ENCODE measurements around the gene TTPAL.

The TTPAL gene

GRCh38 chr20:44502968-44503367 lies 27.3 kb downstream of the TTPAL start:
- no peak overlapping the region for H3K9ac ChIP-seq (ENCODE audit: low read depth, low read length)
- H3K27me3 ChIP-seq (ENCODE audit: control insufficient read depth, insufficient read depth, low read length): no peaks in the 10 kb centered on the region
- peaks cover 84% of the 10 kb centered on the region for H3K36me3 ChIP-seq (ENCODE audit: control insufficient read depth, insufficient read depth, low read length)
- H3K4me1 ChIP-seq (ENCODE audit: control insufficient read depth, insufficient read depth, low read length): no peaks in the 10 kb centered on the region
- H3K27ac ChIP-seq (ENCODE audit: low read depth, low read length): no peak overlapping the region
- H3K4me3 ChIP-seq (ENCODE audit: low read depth, low read length): no peak overlapping the region
- H3K9me3 ChIP-seq (ENCODE audit: control insufficient read depth, insufficient read depth, low read length): no peaks in the 10 kb centered on the region

GRCh38 chr20:44504402-44505307 lies 29.0 kb downstream of the TTPAL start:
- Histone ChIP-seq H3K9ac (ENCODE audit: low read depth, low read length) (no peak overlapping the region), H3K27ac (ENCODE audit: low read depth, low read length) (no peak overlapping the region), H3K4me1 (ENCODE audit: control insufficient read depth, insufficient read depth, low read length) (no peaks in the 10 kb centered on the region)

DNA sequence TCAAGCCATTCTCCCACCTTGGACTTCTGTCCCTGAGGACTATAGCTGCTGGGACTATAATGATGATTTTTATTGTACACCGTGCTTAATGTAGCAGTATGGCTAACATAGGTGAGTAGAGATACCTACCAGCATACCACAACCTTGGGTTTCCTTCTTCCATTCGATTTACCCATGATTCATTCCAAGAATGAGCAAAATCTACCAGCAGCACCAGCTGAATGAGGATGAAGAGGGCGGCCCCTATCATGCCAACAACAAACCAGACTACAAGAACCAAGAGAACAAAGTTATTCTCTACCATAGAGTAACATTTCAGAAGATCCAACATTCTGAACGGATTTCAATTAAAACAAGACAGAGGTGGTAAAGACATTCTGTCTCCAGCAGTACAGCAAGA lies 34.1 kb downstream of the TTPAL start:
- no peaks in the 10 kb centered on the region for H3K9me3 ChIP-seq (ENCODE audit: control insufficient read depth, insufficient read depth, low read length)
- H3K27ac ChIP-seq (ENCODE audit: low read depth, low read length): no peak overlapping the region
- H3K9ac ChIP-seq (ENCODE audit: low read depth, low read length): no peak overlapping the region
- H3K4me3 ChIP-seq (ENCODE audit: low read depth, low read length): no peak overlapping the region
- no peaks in the 10 kb centered on the region for H3K27me3 ChIP-seq (ENCODE audit: control insufficient read depth, insufficient read depth, low read length)
- H3K4me1 ChIP-seq (ENCODE audit: control insufficient read depth, insufficient read depth, low read length): no peaks in the 10 kb centered on the region
- H3K36me3 ChIP-seq (ENCODE audit: control insufficient read depth, insufficient read depth, low read length): peaks cover 61% of the 10 kb centered on the region

More at GRCh38 chr20:44504402-44505307, 29.0 kb downstream of the TTPAL start:
- Histone ChIP-seq H3K4me3 (ENCODE audit: low read depth, low read length) (no peak overlapping the region), H3K27me3 (ENCODE audit: control insufficient read depth, insufficient read depth, low read length) (no peaks in the 10 kb centered on the region), H3K9me3 (ENCODE audit: control insufficient read depth, insufficient read depth, low read length) (no peaks in the 10 kb centered on the region), H3K36me3 (ENCODE audit: control insufficient read depth, insufficient read depth, low read length) (peaks cover 90% of the 10 kb centered on the region)

- Histone ChIP-seq H3K4me3 (ENCODE audit: low read depth, low read length) (no peak overlapping the region), H3K27me3 (ENCODE audit: control insufficient read depth, insufficient read depth, low read length) (no peaks in the 10 kb centered on the region), H3K9me3 (ENCODE audit: control insufficient read depth, insufficient read depth, low read length) (no peaks in the 10 kb centered on the region), H3K9ac (ENCODE audit: low read depth, low read length) (no peak overlapping the region), H3K27ac (ENCODE audit: low read depth, low read length) (no peak overlapping the region), H3K36me3 (ENCODE audit: control insufficient read depth, insufficient read depth, low read length) (peaks cover 30% of the 10 kb centered on the region), H3K4me1 (ENCODE audit: control insufficient read depth, insufficient read depth, low read length) (no peaks in the 10 kb centered on the region)
Observed at GRCh38 chr20:44513871-44514270, 38.2 kb downstream of the TTPAL start.

DNA sequence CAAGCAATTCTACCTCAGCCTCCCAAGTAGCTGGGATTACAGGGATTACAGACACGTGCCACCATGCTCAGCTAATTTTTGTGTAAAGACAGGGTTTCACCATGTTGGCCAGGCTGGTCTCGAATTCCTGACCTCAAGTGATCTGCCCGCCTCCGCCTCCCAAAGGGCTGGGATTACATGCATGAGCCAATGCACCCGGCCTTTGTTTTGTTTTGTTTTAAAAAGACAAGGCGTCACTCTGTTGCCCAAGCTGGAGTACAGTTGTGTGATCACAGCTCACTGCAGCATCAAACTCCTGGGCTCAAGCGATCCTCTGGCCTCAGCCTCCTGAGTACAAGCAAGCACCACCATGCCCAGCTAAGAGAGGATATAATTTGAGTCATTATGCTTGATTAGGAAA lies 40.8 kb downstream of the TTPAL start:
- Histone ChIP-seq H3K27me3 (ENCODE audit: control insufficient read depth, insufficient read depth, low read length) (no peaks in the 10 kb centered on the region), H3K4me1 (ENCODE audit: control insufficient read depth, insufficient read depth, low read length) (no peaks in the 10 kb centered on the region), H3K27ac (ENCODE audit: low read depth, low read length) (no peak overlapping the region), H3K4me3 (ENCODE audit: low read depth, low read length) (no peak overlapping the region), H3K9me3 (ENCODE audit: control insufficient read depth, insufficient read depth, low read length) (no peaks in the 10 kb centered on the region), H3K36me3 (ENCODE audit: control insufficient read depth, insufficient read depth, low read length) (peaks cover 13% of the 10 kb centered on the region), H3K9ac (ENCODE audit: low read depth, low read length) (no peak overlapping the region)

- Histone ChIP-seq H3K9me3 (ENCODE audit: control insufficient read depth, insufficient read depth, low read length) (no peaks in the 10 kb centered on the region), H3K27ac (ENCODE audit: low read depth, low read length) (no peak overlapping the region)
Observed at GRCh38 chr20:44517454-44517853, 41.8 kb downstream of the TTPAL start.

DNA sequence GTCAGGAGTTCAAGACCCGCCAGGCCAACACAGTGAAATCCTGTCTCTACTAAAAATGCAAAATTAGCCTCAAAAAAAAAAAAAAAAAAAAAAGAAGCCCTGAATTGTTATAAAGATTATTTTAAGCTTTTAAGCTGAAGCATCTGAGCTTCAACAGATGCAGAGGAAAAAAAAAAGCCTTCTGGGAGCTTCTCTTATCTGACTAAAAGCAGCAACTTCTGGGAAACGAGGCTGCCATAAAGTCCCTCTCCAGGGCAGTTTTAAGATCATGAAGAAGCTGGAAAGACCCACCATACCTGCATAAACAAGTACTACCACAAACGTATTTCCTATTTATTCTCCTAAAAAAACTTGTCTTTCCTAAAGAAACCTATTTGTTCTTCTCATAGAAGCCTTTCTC lies 42.6 kb downstream of the TTPAL start:
- Histone ChIP-seq H3K27me3 (ENCODE audit: control insufficient read depth, insufficient read depth, low read length) (no peaks in the 10 kb centered on the region), H3K9ac (ENCODE audit: low read depth, low read length) (no peak overlapping the region), H3K9me3 (ENCODE audit: control insufficient read depth, insufficient read depth, low read length) (no peaks in the 10 kb centered on the region), H3K4me3 (ENCODE audit: low read depth, low read length) (no peak overlapping the region), H3K4me1 (ENCODE audit: control insufficient read depth, insufficient read depth, low read length) (peaks cover 3% of the 10 kb centered on the region; the same call in 1 of the 2 replicates), H3K36me3 (ENCODE audit: control insufficient read depth, insufficient read depth, low read length) (0 out of 2 replicates have a peak, but pooled peaks cover 3% of the 10 kb centered on the region), H3K27ac (ENCODE audit: low read depth, low read length) (no peak overlapping the region)

More at GRCh38 chr20:44517454-44517853, 41.8 kb downstream of the TTPAL start:
- peaks cover 2% of the 10 kb centered on the region; the same call in 1 of the 2 replicates for H3K4me1 ChIP-seq (ENCODE audit: control insufficient read depth, insufficient read depth, low read length)
- H3K9ac ChIP-seq (ENCODE audit: low read depth, low read length): no peak overlapping the region
- no peak overlapping the region for H3K4me3 ChIP-seq (ENCODE audit: low read depth, low read length)
- peaks cover 6% of the 10 kb centered on the region; the same call in 1 of the 2 replicates for H3K36me3 ChIP-seq (ENCODE audit: control insufficient read depth, insufficient read depth, low read length)
- H3K27me3 ChIP-seq (ENCODE audit: control insufficient read depth, insufficient read depth, low read length): no peaks in the 10 kb centered on the region

- H3K36me3 ChIP-seq (ENCODE audit: control insufficient read depth, insufficient read depth, low read length): 0 out of 2 replicates have a peak, but pooled peaks cover 3% of the 10 kb centered on the region
- H3K4me3 ChIP-seq (ENCODE audit: low read depth, low read length): peak overlapping the region; percentile 92
- H3K4me1 ChIP-seq (ENCODE audit: control insufficient read depth, insufficient read depth, low read length): peaks cover 10% of the 10 kb centered on the region
- no peaks in the 10 kb centered on the region for H3K27me3 ChIP-seq (ENCODE audit: control insufficient read depth, insufficient read depth, low read length)
- H3K27ac ChIP-seq (ENCODE audit: low read depth, low read length): peak overlapping the region; percentile 32
- no peak overlapping the region for H3K9ac ChIP-seq (ENCODE audit: low read depth, low read length)
- no peaks in the 10 kb centered on the region for H3K9me3 ChIP-seq (ENCODE audit: control insufficient read depth, insufficient read depth, low read length)
Observed at GRCh38 chr20:44520881-44521280, 45.2 kb downstream of the TTPAL start.

GRCh38 chr20:44521484-44522481 lies 46.1 kb downstream of the TTPAL start, which contains the start of gene SERINC3:
SERINC3 (minus strand) TSS chr20:44522070; CDS start chr20:44521951, 119 bp downstream.
- Histone ChIP-seq H3K4me1 (ENCODE audit: control insufficient read depth, insufficient read depth, low read length) (peaks cover 10% of the 10 kb centered on the region), H3K27ac (ENCODE audit: low read depth, low read length) (peak within 1 kb of the TSS; percentile 96), H3K27me3 (ENCODE audit: control insufficient read depth, insufficient read depth, low read length) (no peaks in the 10 kb centered on the region), H3K9ac (ENCODE audit: low read depth, low read length) (peak within 1 kb of the TSS; percentile 82), H3K4me3 (ENCODE audit: low read depth, low read length) (peak within 1 kb of the TSS; percentile 92), H3K9me3 (ENCODE audit: control insufficient read depth, insufficient read depth, low read length) (no peaks in the 10 kb centered on the region), H3K36me3 (ENCODE audit: control insufficient read depth, insufficient read depth, low read length) (0 out of 2 replicates have a peak, but pooled peaks cover 1% of the 10 kb centered on the region)

DNA sequence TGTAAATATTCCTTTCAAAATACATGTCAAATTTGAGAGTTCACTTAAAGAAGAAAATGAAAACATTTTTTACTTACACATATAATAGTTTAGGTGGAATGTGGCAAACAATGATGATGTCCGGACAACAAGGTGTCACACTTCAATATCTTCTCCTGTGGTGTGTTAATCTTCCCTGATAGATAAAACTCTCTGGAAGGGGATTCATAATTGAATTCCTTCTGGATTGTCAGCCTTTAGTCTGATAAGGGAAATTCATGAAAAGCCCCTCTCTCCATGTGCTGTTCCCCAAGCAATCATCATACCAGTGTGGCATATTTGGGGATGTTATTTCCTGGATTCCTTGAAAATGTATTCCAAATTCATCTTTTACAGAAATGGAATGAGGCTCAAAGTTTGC lies 47.2 kb downstream of the TTPAL start:
- Histone ChIP-seq H3K36me3 (ENCODE audit: control insufficient read depth, insufficient read depth, low read length) (no peaks in the 10 kb centered on the region), H3K27me3 (ENCODE audit: control insufficient read depth, insufficient read depth, low read length) (no peaks in the 10 kb centered on the region), H3K27ac (ENCODE audit: low read depth, low read length) (peak overlapping the region; percentile 96), H3K4me3 (ENCODE audit: low read depth, low read length) (no peak overlapping the region), H3K9me3 (ENCODE audit: control insufficient read depth, insufficient read depth, low read length) (no peaks in the 10 kb centered on the region), H3K4me1 (ENCODE audit: control insufficient read depth, insufficient read depth, low read length) (peaks cover 10% of the 10 kb centered on the region), H3K9ac (ENCODE audit: low read depth, low read length) (no peak overlapping the region)
